Karpas-422 (cell line): ENCODE data around the gene ITIH1. TPM values are rescaled to one million over a fixed set of nuclear protein-coding genes. Genes with fewer than 3 reads are reported as not detected.
A peak's percentile ranks its signal among the peaks of the same experiment; 100 is the strongest.

Experiments
- DNase-seq: peaks from one replicate; pipeline ENCODE4 v3.0.0-alpha.2; 2015
- H2AFZ ChIP-seq: fragments of 200-600 bp; sonication (generic); 2 replicates; pipeline ENCODE4 v1.6.1; 2014; ENCODE audit warnings: antibody characterized with exemption, low read length, mixed read lengths
- H3K27ac ChIP-seq: fragments of 200-600 bp; sonication (generic); 2 replicates; pipeline ENCODE4 v1.5.1; 2014; ENCODE audit warnings: mild to moderate bottlenecking, low read length, moderate library complexity
- H3K27me3 ChIP-seq: fragments of 200-600 bp; sonication (generic); 2 replicates; pipeline ENCODE4 v1.6.1; 2014; ENCODE audit warnings: low read length, mixed read lengths
- H3K36me3 ChIP-seq: fragments of 200-600 bp; sonication (generic); 2 replicates; pipeline ENCODE4 v1.6.1; 2014; ENCODE audit warnings: low read length, mixed read lengths; ENCODE audit not compliant: insufficient read depth
- H3K4me1 ChIP-seq: fragments of 200-600 bp; sonication (generic); 2 replicates; pipeline ENCODE4 v1.6.1; 2014; ENCODE audit warnings: mild to moderate bottlenecking, low read length, mixed read lengths
- H3K4me2 ChIP-seq: fragments of 200-600 bp; sonication (generic); 2 replicates; pipeline ENCODE4 v1.6.1; 2014; ENCODE audit warnings: low read length, low read depth, mild to moderate bottlenecking; ENCODE audit not compliant: poor library complexity, severe bottlenecking
- H3K4me3 ChIP-seq: fragments of 200-600 bp; sonication (generic); 2 replicates; pipeline ENCODE4 v1.5.1; 2014; ENCODE audit warnings: mild to moderate bottlenecking, antibody characterized with exemption, low read length, mixed read lengths
- H3K79me2 ChIP-seq: fragments of 200-600 bp; sonication (generic); 2 replicates; pipeline ENCODE4 v1.6.1; 2014; ENCODE audit warnings: mild to moderate bottlenecking, low read length, mixed read lengths
- H3K9ac ChIP-seq: fragments of 200-600 bp; sonication (generic); 2 replicates; pipeline ENCODE4 v1.6.0; 2014; ENCODE audit warnings: low read length
- H3K9me2 ChIP-seq: fragments of 200-600 bp; sonication (generic), shearing (Covaris generic); replicated peaks from 2 replicates; pipeline ENCODE4 v1.6.0; 2014; ENCODE audit warnings: mild to moderate bottlenecking, low read length, moderate library complexity; ENCODE audit not compliant: insufficient read depth
- H3K9me3 ChIP-seq: fragments of 300-700, 200-600 bp; sonication (generic); 2 replicates; pipeline ENCODE4 v1.6.1; 2014; ENCODE audit warnings: low read length, mixed read lengths
- H4K20me1 ChIP-seq: fragments of 200-600 bp; sonication (generic); 2 replicates; pipeline ENCODE4 v1.6.1; 2014; ENCODE audit warnings: mild to moderate bottlenecking, antibody characterized with exemption, low read length, low read depth; ENCODE audit not compliant: insufficient read depth
- total RNA-seq: library from RNA; depleted of rRNA; stranded (reverse); fragments of >200 nt; shearing (Covaris generic); gene quantifications from 2 replicates; pipeline ENCODE4 v1.2.3, GENCODE V29; 2014; ENCODE audit warnings: low replicate concordance

Gene ITIH1
- total RNA-seq, 1 experiment from 2014 or later: not detected

DNA sequence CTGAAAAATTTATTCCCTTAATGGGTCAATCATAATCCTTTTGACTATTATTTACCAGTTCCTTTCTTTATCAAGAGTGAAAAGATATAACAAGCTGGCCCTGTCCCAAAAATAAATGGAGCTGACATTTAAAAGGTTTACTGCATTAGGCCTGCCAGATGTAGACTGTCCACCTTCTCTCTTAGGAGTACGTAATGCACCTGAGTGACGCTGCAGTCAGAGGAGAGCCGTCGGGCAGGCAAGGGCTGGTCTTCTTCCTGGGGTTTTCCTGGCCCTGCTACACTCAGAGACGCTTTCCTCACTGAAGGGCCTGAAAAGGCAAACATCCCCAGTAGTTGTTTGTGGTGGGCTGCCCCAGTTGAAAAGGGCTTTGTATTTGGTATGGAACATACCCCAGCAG, 34.2 kb upstream of the ITIH1 start:
- Histone ChIP-seq H3K9ac (no peak overlapping the region), H3K9me3 (no peaks in the 10 kb centered on the region), H3K27me3 (no peaks in the 10 kb centered on the region), H3K79me2 (no peaks in the 10 kb centered on the region), H2AFZ (no peak overlapping the region), H3K9me2 (no peaks in the 10 kb centered on the region), H3K4me2 (no peak overlapping the region), H4K20me1 (no peaks in the 10 kb centered on the region), H3K4me1 (no peaks in the 10 kb centered on the region), H3K4me3 (no peak overlapping the region), H3K27ac (no peak overlapping the region), H3K36me3 (peaks cover 20% of the 10 kb centered on the region)
- DNase-seq: no peak

DNA sequence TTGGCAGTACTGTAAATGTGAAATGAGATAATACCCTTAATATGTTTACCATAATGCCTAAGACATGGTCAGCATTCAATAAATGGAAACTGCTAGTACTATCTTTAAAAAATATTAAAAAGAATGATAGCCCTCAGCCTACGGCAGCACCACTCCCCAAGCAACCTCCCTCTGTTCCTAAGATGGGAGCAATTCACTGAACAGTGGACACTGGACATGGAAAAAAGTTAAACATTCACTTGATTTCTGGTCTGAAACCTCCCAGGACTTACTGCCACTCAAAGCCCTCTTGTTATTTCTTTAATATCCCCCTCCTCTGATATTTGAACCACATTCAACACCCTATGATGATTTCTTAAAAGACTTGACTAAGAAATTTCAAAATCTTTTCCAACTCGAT, 33.7 kb upstream of the ITIH1 start:
- H3K9me2 ChIP-seq: no peaks in the 10 kb centered on the region

DNA sequence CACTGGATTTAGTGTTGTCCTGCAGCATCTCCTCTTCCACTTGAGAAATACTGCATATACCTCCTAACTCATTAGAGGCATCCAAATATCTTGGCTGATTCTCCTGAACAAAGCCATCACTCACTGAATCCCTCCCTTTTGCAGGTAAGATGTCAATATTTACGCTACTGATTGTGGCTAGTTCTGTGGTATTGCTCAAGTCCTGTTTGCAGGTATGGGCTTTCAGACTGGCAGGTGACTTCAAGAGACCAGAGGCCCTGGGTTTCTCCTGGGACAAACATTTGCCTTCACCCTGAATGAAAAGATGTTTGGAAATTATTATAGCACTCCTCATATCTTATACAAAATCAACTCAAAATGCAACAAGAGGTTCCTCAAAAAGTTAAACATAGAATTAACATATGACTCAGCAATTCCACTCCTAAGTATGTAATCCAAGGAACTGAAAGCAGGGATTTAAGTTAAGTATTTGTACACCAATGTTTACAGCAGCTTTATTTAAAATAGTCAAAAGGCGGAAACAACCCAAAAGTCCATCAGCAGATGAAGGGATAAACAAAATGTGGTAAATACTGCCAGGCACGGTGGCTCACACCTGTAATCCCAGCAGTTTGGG, 25.2 kb upstream of the ITIH1 start:
- H3K36me3 ChIP-seq: peaks cover 30% of the 10 kb centered on the region
- H3K4me2 ChIP-seq: peak overlapping the region; percentile 26
- H3K4me3 ChIP-seq: no peak overlapping the region
- H3K27ac ChIP-seq: peak overlapping the region; percentile 17; the same call in 1 of the 2 replicates
- H3K9me2 ChIP-seq: no peaks in the 10 kb centered on the region
- H3K4me1 ChIP-seq: peaks cover 11% of the 10 kb centered on the region
- H3K9ac ChIP-seq: no peak overlapping the region
- DNase-seq: no peak
- H4K20me1 ChIP-seq: no peaks in the 10 kb centered on the region
- no peaks in the 10 kb centered on the region for H3K9me3 ChIP-seq
- H3K27me3 ChIP-seq: no peaks in the 10 kb centered on the region
- H2AFZ ChIP-seq: no peak overlapping the region
- H3K79me2 ChIP-seq: no peaks in the 10 kb centered on the region

More for the DNA sequence above, 33.7 kb upstream of the ITIH1 start:
- no peaks in the 10 kb centered on the region for H3K9me3 ChIP-seq
- no peak overlapping the region for H3K27ac ChIP-seq
- H4K20me1 ChIP-seq: no peaks in the 10 kb centered on the region
- H3K4me2 ChIP-seq: no peak overlapping the region
- H3K4me3 ChIP-seq: no peak overlapping the region
- DNase-seq: no peak
- H3K4me1 ChIP-seq: no peaks in the 10 kb centered on the region
- no peak overlapping the region for H3K9ac ChIP-seq
- peaks cover 21% of the 10 kb centered on the region for H3K36me3 ChIP-seq
- H2AFZ ChIP-seq: no peak overlapping the region
- no peaks in the 10 kb centered on the region for H3K79me2 ChIP-seq
- no peaks in the 10 kb centered on the region for H3K27me3 ChIP-seq

DNA sequence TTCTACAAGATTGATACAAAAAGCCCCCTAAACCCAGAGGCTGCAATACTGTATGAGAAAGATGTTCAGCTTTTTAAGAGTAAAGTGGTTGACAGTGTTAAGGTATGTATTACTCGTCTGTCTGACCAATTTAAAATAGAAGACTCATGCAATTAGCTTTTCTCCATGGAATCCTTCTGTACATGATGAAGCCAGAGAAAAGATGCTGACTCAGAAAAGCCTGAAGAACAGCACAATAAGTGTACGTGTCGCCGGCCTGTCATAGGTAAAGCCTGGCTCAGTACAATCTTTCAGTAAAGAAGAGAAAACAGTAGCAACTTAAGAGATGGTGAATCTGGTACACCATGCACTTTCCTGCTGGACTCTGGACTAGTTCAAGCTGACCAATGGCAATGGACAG, 23.0 kb upstream of the ITIH1 start:
- Histone ChIP-seq H3K79me2 (no peaks in the 10 kb centered on the region), H3K4me1 (peaks cover 11% of the 10 kb centered on the region), H3K27ac (no peak overlapping the region), H2AFZ (no peak overlapping the region), H3K9me3 (no peaks in the 10 kb centered on the region), H3K36me3 (peaks cover 31% of the 10 kb centered on the region; the same call in 1 of the 2 replicates), H3K4me3 (no peak overlapping the region), H3K4me2 (no peak overlapping the region), H3K9ac (no peak overlapping the region), H3K9me2 (no peaks in the 10 kb centered on the region), H3K27me3 (no peaks in the 10 kb centered on the region), H4K20me1 (no peaks in the 10 kb centered on the region)
- no peak for DNase-seq

DNA sequence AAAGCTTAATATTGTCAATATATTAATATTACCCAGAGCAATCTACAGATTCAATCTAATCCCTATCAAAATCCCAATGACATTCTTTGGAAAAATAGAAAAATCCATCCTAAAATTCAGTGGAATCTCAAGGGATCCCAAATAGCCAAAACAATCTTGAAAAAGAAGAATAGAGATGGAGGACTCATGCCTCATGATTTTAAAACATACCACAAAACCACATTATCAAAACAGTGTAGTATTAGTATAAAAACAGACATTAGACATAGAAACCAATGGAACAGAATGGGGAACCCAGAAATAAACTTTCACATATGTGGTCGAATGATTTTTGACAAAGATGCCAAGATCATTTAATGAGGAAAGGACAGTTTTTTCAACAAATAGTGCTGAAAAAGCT, 21.3 kb upstream of the ITIH1 start:
- H3K9me2 ChIP-seq: no peaks in the 10 kb centered on the region
- H3K4me1 ChIP-seq: peaks cover 11% of the 10 kb centered on the region
- H4K20me1 ChIP-seq: no peaks in the 10 kb centered on the region
- H2AFZ ChIP-seq: no peak overlapping the region
- no peak overlapping the region for H3K27ac ChIP-seq
- no peaks in the 10 kb centered on the region for H3K27me3 ChIP-seq
- no peaks in the 10 kb centered on the region for H3K79me2 ChIP-seq
- H3K9me3 ChIP-seq: no peaks in the 10 kb centered on the region
- H3K9ac ChIP-seq: no peak overlapping the region
- no peak for DNase-seq
- no peak overlapping the region for H3K4me3 ChIP-seq
- peaks cover 43% of the 10 kb centered on the region for H3K36me3 ChIP-seq
- H3K4me2 ChIP-seq: no peak overlapping the region

DNA sequence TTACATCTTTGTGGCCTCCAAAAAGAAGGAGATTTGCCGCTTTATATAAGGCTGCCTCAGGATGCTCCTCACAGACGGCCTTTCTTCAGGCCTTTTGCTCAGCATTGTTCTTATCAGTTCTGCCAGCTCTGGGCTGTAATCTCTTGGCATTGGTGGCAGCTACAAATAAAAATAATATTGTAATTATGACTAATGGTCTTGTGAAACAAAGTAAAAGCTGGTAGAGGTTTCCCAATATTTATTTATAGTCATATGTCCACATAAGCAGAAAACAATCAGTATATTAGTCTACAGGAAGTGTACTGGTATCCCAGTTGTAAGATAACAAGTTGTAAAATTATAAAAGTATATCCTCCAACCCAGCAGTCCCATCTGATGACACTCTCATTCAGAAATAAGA, 13.9 kb upstream of the ITIH1 start:
- no peak for DNase-seq
- peaks cover 10% of the 10 kb centered on the region for H3K79me2 ChIP-seq
- H3K36me3 ChIP-seq: peaks cover 53% of the 10 kb centered on the region
- no peaks in the 10 kb centered on the region for H3K27me3 ChIP-seq
- no peak overlapping the region for H3K4me3 ChIP-seq
- H3K4me2 ChIP-seq: no peak overlapping the region
- H3K9ac ChIP-seq: no peak overlapping the region
- no peaks in the 10 kb centered on the region for H3K4me1 ChIP-seq
- no peaks in the 10 kb centered on the region for H3K9me3 ChIP-seq
- no peaks in the 10 kb centered on the region for H3K9me2 ChIP-seq
- no peak overlapping the region for H2AFZ ChIP-seq
- H3K27ac ChIP-seq: no peak overlapping the region
- H4K20me1 ChIP-seq: no peaks in the 10 kb centered on the region

DNA sequence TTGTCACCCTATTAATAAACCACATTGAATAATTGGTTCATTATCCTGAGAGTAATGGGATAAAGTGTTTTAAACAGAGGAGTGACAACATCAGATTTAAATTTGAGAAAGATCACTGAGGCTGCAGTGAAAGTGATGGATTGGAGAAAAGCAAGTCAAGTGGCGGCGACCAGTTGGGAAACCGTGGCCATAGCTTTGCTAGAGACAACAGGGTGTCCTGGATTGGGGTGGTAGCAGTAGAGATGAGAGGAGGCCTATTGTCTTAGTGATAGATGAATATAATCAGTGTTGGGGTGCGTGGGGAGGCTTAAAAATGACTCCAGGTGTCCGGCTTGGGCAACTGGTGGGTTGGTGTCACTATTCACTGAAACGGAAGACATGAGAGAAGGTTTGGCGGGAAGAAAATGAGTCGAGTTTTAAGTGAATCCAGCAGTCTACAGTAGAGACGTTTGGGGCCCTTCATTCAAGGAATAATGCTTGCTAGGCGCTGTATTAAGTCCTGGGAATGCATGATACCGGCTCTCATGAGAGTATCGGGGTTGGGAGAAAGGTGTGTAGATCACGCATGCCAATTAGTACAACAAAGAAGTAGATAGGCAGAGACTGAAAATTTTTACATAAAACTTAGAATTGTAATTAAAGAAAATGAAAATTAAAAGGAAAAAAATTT, 7.5 kb upstream of the ITIH1 start:
- Histone ChIP-seq H3K9me2 (no peaks in the 10 kb centered on the region), H3K9me3 (no peaks in the 10 kb centered on the region), H3K9ac (peak overlapping the region; percentile 74), H3K27ac (no peak overlapping the region), H3K36me3 (peaks cover 20% of the 10 kb centered on the region; the same call in 1 of the 2 replicates), H3K27me3 (no peaks in the 10 kb centered on the region), H4K20me1 (no peaks in the 10 kb centered on the region), H3K79me2 (peaks cover 32% of the 10 kb centered on the region), H2AFZ (no peak overlapping the region), H3K4me3 (peak overlapping the region; percentile 75), H3K4me1 (peaks cover 15% of the 10 kb centered on the region), H3K4me2 (peak overlapping the region; percentile 89)
- no peak for DNase-seq

DNA sequence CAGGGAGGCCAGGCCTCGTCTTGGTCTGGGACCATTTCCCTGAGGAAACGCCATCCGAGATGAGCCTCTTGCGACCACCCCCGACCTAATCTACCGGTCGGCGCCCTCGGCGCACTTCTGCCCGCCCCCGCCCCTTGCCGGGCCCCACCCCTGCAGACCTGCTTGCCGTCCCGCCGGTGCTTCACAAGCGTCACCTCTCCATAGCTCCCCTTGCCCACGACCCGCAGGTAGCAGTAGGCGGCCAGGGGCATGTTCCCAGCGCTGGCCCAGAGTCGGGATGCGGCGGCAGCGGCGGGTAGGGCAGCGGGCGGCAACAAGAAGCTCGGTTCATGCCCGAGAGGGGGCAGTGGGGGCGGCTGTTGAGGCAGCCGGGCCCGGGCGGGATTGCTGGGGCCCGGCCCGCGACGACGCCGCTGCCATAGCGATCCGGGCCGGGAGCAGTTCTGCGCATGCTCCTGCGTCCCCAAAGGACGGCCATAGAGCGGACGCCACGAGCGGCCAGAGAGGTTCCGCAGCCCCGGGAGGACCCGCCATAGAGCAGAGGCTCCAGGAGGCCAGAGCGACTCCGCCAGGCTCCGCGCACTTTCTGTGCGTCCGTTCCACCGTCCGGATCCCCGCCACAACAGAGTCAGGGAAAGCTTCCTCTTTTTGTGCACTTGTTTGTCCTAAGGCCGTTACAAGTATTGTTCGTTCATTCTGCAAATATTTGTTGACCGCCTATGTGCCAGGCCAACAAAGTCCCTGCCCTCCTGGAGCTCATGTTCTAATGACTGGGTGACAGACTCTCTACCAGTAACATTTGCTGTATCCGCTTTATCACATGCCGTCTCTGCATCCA, 6.7 kb upstream of the ITIH1 start, which contains the start of gene NEK4:
TSS of gene NEK4 (minus strand) at position 445 of the 838 bp plus-strand sequence. CDS start at position 251, 194 bp downstream.
- peak within 1 kb of the TSS; percentile 74 for H3K9ac ChIP-seq
- H3K27ac ChIP-seq: peak within 1 kb of the TSS; percentile 58
- H3K27me3 ChIP-seq: no peaks in the 10 kb centered on the region
- H4K20me1 ChIP-seq: no peaks in the 10 kb centered on the region
- peaks cover 32% of the 10 kb centered on the region for H3K79me2 ChIP-seq
- H3K4me3 ChIP-seq: peak within 1 kb of the TSS; percentile 75
- no peaks in the 10 kb centered on the region for H3K9me2 ChIP-seq
- DNase-seq: peak; percentile 97
- H3K4me2 ChIP-seq: peak within 1 kb of the TSS; percentile 89
- peaks cover 15% of the 10 kb centered on the region for H3K4me1 ChIP-seq
- peaks cover 15% of the 10 kb centered on the region; the same call in 1 of the 2 replicates for H3K36me3 ChIP-seq
- peak within 1 kb of the TSS; percentile 96 for H2AFZ ChIP-seq
- H3K9me3 ChIP-seq: no peaks in the 10 kb centered on the region
